SIG-M5 treated with dmso at 0.1 percent for 504 hours (cell line): ENCODE data around the gene TYW5.

ENCODE experiments used
- DNase-seq: peaks from one replicate; lab custom pipeline; 2025; ENCODE audit not compliant: unreplicated experiment; lab: John Stamatoyannopoulos, UW

Gene TYW5

DNA sequence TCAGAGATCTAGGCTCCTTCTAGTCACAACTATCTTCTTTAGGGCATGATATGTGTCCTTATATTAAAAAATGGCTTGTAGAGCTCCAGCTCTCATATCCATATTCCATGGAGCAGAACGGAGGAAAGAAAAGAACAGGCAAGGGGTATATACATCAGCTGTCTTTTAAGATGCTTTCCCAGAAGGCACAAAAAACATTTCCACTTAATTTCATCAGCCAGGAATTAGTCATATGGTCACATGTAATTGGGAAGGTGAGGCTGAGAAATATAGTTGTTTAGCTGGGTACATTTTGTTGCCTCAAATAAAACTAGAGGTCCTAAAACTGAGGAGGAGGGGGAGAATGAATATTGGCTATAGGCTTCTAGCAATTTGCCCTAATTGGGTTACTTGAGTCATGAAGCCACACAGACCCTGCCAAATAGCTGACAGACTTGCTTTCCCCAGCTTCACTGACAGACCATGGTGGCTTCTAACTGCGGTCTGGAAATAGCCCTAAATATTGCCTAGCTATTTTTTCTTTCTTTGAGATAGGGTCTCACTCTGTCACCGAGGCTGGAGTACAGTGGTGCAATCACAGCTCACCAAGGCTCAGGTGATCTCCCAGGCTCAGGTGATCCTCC lies 20.1 kb upstream of the TYW5 start:
- no peak for DNase-seq

DNA sequence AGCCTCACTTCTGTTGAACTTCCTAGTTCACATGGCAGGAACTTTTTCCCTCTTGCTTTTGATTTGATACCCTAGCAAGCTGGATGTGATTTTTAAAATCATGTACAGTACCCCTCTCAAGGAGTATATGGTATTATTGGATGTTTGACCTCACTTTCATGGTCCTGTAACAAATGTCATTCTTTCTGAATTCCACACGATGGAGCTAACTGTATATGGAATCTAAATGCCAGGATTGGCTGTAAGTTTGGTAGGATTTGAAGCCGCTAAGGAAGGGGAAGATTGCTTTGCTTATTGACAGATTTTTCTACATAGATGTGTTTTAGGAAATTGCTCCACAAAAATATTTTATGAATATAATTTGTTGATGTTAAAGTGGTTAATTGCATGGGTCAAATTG lies 18.4 kb upstream of the TYW5 start:
- DNase-seq = peak; percentile 66

DNA sequence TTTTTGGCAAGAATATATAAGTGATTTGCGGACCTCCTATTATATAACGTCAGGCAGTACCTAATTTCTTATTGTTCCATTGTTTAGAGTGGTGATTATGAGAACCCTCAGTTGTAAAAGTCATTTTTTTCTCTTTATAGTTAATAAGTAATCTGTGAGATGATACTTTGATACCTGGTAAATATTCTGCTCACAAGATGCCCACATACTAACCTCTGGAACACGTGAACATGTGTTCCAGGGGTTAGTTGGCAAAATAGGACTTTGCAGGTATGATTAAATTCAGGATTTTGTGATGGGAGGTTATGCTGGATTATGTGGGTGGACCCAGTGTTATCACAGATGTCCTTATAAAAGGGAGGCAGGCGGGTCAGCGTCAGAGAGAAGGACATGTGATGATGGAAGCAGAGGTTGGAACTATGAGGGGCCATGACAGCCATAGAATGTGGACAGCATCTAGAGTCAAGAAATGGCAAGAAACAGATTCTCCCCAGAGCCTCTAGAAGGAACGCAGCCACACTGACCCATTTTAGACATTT lies 16.9 kb upstream of the TYW5 start:
- DNase-seq = no peak

DNA sequence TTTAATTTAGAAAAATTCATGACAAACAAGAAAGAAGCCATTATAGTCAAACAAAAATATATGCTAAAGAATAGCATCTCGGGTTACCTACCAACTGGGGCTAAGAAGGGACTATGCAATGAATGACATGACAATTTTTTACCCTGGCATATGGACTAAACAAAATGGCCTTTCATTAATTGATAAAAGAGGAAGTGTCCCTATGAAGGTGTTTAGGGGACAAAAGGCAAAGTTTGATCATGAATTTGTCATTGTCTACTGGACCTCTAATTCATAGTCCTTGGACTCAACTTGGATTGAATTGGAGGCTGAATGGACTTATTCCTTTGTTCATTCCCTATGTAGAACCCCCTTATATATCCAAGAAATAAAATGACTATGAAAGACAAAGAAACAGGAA lies 12.8 kb upstream of the TYW5 start:
- no peak for DNase-seq

DNA sequence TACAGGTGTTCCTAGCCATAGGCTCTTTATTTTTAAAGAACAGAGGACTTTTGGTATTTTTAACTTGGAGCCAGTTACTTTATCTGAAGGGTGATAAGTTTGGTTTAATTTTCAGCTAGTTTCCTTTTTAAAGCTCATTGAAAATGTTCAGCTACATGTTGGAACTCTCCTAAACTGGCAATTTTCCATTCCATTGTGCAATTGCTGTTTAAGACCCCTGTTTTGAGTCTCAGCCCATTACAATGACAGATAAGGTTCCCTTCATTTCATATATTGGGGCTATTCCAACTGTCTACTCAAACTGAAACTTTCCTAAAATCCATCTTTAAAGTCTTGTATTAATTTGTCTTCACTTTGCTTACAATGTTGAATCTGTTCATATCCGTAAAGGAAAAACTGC lies 11.7 kb upstream of the TYW5 start:
- no peak for DNase-seq

DNA sequence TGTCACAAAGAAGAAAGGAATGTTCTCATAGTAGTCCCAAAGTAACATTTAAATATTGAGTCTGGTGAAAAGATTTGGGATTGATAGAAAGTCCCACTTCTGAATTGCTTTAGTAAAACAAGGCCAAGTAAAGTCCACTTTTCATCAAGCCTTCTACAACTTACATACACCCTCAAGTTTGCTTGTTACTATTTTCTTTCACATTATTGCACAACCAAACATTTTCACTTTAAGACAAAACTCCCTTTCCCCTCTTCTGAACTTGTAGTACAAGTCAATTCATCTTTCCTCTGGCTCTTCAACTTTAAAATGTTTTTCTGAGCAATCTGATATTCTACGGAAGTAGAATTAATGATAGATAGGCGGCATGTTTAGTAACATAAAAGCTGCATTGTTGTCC lies 11.1 kb upstream of the TYW5 start:
- DNase-seq = no peak

DNA sequence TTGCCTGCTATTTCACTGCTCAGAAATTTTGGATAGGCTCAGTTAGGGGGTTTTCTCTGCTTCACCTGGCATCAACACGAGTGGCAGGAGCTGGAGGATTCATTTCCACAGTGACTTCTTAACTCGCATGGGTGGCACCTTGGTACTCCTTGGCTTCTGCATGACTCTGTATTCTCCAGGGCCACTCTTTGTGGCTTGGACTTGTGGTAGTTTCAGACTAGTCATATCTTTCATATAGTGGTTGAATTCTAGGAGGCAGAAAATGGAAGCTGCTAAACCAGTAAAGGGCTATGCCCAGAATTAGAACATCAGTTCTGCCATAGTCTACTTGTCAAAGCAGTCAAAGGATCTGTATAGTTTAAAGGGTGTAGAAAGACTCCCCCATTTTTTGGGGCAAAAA lies 6.9 kb upstream of the TYW5 start:
- DNase-seq = no peak

DNA sequence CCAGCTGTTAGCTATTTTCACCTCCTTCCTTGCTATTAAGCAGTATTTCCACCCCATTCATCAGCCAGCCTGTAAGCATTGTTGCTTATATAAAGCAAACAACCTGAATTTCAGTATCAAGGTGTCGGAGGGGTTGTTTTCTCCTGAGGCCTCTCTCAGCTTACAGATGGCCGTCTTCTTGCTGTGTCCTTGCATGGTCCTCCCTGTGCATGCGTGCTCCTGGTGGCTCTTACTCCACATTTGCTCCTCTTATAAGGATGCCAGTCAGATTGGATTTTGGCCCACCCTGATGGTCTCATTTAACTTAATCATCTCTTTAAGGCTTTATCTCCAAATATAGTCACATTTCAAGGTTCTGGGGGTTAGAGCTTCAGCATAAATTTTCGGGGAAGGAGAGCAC lies 2.7 kb upstream of the TYW5 start:
- DNase-seq = no peak

DNA sequence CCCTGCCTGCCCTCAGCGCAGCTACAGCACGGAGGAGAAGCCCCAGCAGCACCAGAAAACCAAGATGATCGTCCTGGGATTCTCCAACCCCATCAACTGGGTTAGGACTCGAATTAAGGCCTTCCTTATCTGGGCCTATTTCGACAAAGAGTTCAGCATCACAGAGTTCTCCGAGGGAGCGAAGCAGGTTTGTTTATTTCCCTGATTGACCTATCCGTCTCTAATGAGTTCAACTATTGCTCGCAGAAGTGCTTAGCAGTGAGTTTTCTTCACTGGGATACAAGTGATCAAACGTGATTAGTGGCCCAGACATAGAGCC lies 730 bp upstream of the TYW5 start:
- DNase-seq = no peak

DNA sequence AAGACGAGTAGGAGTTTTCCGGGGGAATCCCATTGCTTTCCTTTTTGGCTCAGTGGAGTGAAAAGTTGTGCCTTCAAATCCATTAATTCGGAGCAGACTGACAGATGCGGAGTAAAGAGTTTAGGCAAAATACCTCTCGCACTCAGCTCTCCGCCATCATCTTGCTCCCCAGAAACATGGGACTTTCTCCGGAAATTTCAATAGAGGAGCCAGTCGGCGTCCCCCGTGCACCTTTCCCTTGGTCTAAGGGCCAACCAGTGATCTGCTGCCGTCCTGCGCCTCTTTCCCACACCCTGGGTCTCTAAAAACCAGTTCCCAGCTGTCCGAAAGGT lies 318 bp downstream of the TYW5 start:
- DNase-seq = peak; percentile 77

DNA sequence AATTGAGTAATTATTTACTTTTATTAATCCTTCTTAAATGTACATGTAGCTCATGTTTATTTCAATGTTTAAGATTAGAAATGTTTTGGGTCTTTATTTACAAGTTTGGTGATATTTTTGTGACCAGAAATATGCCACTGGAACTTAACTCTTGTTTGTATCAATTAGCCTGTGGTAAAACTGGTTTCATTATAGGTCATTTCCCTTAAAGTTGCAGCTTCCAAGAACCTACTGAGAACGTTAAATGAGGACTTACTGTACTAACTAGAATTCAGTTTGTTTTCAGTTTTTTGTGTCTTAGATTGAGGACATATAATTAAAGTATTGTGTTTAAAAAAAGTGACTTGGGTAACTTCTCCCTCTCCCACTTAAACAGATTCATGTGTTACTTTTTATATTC lies 4.3 kb downstream of the TYW5 start:
- no peak for DNase-seq

DNA sequence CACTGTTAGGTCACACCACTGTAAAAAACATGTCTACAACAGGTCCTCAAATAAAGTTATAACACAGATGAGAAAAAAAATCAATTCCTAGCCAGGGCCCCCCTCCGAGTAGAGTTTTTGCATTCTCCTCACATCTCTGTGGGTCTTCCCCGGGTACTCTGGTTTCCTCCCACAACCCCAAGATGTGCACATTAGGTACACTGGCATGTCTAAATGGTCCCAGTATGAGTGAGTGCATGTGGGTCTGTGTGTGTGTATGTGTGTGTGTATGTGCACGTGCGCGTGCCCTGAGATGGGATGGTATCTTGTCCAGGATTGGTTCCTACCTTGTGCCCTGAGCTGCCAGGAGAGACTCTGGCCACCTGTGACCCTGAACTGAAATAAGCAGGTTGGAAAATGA lies 4.9 kb downstream of the TYW5 start:
- DNase-seq = no peak

DNA sequence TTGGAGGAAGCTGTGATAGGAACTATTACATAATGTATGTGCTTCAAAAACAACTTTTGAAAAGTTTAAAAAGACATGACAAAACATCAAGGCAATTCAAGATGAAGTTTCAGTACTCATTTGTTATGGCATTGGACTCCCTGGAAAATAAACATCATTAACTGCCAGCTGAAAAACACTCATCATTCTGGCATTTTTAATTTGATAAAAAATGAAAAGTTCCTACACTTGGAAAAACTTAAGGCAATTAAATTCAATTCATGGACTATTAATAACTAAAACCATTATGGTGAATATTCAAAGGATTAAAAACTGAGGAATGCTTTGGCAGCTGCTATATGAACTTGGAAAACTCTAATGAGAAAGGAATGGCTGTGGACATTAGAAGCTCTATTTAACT lies 8.5 kb downstream of the TYW5 start:
- DNase-seq = no peak

DNA sequence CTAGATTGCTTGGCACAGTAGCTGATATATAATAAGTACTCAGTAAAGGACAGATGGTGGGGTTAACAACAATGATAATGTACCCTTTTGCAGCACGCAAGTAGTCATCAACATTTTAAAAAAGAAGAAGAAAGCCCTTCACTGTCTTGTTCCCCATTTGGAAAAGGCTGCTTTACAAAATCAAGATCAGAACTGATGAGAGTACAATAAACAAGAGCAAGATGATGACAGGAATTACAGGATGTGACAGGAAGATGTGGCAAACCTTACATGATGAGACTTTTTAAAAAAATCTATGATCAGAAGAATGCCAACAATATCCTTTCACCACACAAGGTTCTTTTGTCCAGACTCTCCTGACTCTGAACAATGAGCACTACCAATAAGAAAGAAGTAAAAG lies 9.1 kb downstream of the TYW5 start:
- DNase-seq = no peak

DNA sequence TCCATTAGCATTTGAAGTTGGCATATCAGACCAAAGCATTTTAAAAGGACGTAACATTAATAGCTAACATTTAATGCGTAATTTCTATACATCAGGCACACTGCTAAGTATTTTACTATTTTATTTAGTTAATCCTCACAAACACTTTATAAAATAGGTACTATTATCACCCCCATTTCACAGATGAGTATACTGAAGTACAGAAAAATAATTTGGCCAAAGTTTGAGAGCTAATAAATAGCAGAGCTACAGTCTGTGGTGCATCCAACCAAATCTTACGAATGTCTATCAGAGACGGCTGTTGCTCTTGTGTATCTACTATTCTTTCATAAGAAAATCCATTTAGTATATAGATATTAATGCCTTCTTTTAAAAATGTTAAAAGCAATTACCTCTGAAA lies 11.9 kb downstream of the TYW5 start:
- no peak for DNase-seq

DNA sequence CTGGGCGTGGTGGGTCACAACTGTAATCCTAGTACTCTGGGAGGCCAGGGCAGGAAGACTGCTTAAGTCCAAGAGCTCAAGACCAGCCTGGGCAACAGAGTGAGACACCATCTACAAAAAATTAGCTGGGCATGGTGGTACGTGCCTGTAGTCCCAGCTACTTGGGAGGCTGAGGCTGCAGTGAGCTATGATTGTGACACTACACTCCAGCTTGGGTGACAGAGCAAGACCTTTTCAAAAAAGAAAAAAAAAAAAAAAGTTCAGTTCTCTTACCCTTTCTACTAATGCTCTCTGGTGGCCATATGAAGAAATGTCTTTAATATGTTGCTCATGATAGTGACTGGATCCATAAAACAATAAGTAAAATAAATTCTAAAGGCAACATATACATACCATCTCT lies 14.9 kb downstream of the TYW5 start:
- peak; percentile 72 for DNase-seq

DNA sequence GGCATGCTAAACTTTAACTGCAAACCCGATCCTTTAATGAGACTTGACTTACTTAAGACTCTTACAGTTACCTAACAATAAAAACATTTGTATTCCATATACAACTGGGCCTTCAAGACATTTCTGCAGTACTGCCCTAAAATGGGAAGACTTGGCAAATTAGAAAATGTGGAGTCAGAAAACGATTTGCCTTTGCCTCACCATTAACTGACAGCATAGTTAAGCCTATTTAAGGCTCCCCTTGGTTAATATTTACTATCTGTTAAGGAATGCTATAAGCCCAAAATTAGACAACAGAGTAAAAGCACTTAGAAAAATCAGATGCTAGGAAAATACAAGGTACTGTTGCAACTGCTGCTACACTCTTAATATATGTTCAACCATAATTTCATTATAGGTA lies 18.7 kb downstream of the TYW5 start:
- no peak for DNase-seq

DNA sequence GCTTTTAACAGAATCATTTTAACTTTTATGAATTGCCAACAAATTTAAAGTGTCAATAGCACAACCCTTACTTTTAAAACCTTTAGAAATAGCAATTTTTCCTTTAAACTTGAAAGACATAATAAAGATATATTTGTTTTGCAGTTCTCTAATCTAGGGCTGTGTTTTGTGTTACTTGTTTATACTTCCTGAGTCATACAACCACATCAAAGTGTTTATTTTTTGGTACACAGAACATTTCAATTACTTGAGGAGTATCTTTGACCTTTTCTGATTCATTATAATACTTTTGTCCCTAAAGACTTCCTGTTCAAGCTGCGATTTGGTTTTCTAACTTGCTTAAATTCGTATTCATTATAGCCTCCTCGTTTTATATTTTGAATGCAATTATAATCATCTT lies 21.8 kb downstream of the TYW5 start:
- no peak for DNase-seq

DNA sequence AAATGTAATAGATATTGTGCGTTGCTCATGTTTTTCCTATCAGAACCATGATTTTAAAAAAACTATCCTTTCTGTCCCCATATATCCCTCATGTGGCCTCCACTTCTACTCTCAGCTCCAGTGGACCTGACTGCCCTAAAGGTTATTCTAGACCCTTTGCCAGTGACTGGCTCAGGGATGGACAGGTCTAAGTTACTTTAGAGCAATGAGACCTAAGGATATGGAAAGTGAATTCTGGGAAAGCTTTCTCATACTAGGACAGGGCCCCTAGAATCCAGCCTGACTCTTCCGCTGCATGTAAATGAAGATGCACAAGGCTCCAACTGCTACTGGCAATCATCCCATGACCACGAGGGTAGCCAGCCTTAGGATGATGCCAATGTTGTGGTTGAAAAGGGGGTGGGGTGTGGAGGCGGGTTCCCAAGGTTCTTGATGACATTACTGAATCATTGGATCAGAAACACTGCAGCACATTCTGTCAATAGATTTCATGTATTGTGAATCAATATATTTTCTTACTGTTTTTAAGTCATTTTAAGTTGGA lies 22.9 kb downstream of the TYW5 start:
- no peak for DNase-seq

DNA sequence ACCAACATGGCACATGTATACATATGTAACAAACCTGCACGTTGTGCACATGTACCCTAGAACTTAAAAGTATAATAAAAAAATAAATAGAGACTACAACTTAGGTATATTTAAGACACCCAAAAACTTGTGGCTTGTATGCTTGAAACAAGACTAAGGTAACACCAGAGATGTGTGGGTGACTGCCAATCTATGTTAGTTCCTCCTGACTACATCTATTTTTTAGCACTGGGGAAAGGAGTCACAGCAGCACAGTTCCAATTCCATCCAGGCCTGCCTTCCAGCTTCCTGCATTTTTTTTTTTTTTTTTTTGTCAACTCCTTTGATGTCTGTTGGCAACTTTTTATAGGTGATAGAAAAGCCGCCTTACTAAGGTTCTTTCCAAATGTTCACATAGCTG lies 26.0 kb downstream of the TYW5 start:
- no peak for DNase-seq

DNA sequence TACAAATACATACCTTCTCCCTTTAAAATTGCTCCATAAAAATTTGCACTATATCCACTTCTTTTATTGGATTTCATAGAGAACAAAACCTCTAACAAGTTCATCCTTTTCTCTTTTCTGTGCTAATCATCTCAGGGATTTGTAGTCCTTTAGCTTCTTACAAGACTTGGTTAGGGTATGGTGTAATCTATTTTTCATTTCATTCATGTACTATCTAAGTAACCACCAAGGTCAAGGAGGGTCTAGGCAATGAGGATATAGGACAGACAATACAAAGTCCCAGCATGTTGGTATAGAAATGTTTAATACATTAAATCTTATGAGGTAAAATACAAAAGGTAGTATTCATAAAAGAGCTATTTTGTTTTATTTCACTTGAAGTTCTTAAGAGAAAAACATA lies 26.7 kb downstream of the TYW5 start:
- DNase-seq = no peak

DNA sequence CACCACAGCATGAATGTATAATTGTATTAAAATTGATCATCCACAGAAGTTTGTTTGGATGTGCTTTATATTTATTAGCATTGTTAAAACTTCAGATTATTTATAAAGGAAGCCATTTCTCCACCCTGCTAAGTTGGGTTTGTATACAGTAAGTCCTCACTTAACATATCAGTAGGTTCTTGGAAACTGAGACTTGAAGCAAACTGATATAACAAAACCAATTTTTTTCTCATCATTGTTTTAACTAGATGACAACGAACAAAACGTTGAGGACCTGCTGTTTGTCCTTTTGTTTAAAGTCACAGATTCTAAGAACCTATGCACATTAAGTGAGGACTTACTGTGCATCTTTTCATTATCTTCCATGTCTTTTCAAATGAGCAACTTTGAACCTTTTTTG lies 27.1 kb downstream of the TYW5 start:
- no peak for DNase-seq

DNA sequence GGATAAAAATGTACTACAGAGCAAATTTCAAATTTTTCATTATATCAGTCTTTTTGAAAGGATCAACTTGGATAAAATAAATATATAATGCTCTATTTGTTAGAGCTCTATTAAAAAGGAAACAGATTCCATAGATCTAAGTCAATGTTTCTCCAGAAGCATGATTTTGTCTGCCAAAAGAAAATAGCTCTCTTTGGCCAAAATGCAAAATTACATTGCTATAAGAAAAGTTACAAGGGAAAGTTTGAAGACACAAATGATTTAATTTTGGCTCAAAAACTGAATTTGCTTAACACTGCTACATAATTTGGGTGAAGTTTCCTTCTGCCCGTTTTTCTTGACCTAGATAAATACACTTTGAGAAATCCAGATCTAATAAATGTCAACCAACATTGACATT lies 28.5 kb downstream of the TYW5 start:
- no peak for DNase-seq

DNA sequence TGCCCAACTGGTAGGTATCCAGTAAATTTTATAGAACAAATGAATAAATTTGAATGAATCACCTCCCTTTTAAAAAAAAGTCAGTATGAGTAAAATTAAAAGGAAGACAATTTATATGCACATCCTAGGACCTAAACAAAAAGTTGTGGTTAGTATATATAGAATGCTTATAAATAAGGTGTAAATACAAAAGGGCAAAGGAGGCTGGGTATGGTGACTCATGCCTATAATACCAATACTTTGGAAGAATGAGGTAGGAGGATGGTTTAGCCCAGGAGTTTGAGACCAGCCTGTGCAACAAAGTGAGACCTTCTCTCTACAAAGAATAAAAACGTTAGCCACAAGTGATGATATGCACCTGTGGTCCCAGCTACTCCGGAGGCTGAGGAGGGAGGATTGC lies 31.4 kb downstream of the TYW5 start:
- no peak for DNase-seq
